Inferior parietal cortex (tissue), 1 donor: ENCODE results near the gene ZG16B.

Experiments
- DNase-seq: peaks from one replicate; pipeline ENCODE4 v3.0.0-alpha.2; 2016; ENCODE audit errors: extremely low spot score

Gene ZG16B

GRCh38 chr16:2829501-2830354 lies at the start of gene ZG16B:
TSS of gene ZG16B (plus strand) at chr16:2830303. CDS start at chr16:2830442, 139 bp downstream.
- DNase-seq, result no peak

GRCh38 chr16:2782583-2783351 lies 47.3 kb upstream of the ZG16B start:
- no peak for DNase-seq

DNA sequence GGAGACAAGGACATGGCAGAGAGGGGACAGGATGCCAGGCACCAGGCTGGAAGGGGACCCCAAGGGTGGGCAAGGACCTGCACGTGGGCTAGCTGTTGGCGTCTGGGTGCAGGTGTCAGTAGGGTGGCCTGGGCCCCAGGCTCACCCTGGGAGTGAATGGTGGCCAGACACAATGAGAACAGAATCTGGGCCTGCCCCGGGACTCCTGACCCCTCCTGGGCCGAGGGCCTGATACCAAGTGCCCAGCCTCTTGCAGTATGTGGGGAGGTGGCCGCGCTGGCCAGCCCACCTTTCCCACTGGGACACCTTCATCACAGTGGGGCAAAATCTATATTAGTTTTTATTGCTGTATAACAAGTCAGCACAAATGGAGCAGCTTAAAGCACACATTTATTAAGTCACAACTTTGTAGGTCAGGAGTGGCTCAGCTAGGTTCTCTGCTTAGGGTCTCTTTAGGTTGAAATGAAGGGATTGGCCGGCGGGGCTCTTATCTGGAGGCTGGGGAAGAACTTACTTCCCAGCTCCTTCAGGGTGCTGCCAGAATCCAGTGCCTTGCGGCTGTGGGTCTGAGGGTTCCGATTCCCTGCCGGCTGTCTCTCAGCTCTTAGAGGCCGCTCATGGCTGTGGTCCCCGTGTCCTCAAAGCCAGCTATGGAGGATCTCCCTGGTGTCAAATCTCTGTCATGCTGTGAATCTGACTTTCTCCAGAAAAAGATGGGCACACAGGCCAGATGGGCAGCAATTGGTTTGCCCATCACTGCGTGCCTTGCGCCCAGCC lies 46.3 kb upstream of the ZG16B start:
- no peak for DNase-seq

DNA sequence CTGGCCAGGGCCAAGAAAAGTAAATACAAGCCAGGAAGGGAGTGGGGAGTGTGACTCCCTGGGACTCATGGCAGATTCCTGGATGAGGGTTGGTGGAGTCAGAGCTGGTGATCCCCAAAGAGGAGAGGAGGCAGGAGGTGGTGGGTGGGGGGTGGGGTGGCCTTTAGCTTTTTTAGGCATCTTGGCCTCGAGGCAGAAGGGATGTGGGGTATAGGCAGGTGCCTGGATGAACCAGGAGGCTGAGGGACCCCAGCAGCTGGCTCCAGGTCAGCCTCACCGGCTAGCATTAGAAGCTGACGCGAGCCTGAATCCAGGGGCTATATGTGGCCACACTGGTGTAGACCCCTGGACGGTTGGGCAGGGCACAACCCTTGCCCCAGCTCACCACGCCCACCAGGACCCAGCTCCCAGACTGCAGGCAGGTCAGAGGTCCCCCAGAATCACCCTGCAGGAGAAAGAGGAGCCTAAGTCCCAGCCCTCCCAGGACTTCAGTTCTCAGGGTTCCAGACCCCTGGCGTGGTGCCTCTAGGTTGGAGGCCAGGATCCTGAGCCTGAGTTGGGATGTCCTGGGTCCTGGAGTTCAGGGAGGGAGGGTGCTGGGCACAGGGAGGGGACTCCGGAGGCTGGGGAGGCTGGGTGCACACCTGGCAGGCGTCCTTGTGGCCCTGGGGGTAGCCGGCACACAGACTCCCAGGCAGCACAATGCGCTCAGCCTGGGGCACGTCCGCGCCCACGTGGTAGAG lies 45.6 kb upstream of the ZG16B start:
- no peak for DNase-seq

DNA sequence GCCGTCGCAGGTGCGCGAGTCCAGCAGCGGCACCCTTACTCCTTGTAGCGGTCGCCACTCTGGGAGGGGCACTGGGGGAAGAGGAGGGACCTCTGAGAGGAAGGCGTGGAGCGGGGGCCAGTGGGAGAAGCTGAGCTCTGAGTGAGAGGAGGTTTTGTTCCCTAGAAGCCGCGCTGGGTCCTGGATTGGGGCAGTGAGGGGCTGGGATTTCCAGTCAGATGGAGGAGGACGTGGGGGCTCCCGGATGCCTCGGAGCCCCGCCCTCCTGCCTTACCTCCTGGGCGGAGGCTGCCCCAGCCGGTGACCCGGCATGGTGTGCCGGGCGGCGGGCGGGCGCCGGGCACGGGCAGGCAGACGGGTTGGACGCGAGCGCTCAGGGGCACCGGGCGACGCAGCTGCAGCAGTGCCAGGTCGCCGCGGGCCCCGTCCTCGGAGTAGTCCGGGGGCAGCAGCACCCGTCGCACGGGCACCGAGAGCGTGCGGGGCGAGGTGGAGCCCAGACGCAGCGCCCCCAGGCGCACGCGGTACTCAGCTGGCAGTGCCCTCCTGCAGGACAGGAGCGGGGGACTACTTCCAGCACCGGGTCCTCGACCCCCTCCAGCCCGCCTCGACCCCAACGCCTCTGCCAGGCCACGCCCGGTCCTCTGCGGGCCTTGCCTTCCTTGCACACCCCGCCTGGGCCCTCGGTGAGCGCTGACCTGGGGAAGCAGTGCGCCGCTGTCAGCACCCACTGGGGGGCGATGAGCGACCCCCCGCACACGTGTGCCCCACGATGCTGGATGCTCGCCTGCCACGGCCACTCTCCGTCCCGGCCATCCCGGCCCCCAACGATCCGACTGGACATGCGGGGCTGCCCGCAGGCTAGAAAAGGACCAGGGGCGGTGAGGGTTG lies 44.8 kb upstream of the ZG16B start:
- no peak for DNase-seq

GRCh38 chr16:2786061-2786825 lies 43.9 kb upstream of the ZG16B start:
- no peak for DNase-seq

- no peak for DNase-seq
Observed at GRCh38 chr16:2786826-2787151, 43.3 kb upstream of the ZG16B start.

GRCh38 chr16:2787406-2787805 lies 42.7 kb upstream of the ZG16B start, which contains the start of gene PRSS33:
TSS of gene PRSS33 (minus strand) at chr16:2787560. CDS start at chr16:2786547, 1,013 bp downstream.
- no peak for DNase-seq

DNA sequence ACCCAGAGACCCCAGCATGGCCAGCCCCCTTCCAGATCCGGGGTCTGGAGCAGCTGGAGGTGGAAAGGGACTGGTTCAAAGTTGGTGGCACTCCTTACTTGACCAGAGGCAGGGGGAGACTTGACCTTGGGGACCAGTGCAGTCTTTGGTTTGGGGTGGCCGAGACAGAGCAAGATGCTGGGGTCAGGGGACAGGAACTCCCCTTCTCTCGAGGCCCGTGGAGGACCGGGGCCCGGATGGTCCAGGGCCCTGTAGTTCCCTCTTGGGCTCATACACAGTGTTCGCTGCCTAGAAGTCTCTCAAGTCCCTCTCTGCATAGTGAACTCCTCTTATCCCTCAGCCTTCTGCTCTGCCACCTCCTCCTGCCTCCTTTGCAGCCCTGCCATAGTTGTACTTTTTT lies 42.1 kb upstream of the ZG16B start:
- no peak for DNase-seq

DNA sequence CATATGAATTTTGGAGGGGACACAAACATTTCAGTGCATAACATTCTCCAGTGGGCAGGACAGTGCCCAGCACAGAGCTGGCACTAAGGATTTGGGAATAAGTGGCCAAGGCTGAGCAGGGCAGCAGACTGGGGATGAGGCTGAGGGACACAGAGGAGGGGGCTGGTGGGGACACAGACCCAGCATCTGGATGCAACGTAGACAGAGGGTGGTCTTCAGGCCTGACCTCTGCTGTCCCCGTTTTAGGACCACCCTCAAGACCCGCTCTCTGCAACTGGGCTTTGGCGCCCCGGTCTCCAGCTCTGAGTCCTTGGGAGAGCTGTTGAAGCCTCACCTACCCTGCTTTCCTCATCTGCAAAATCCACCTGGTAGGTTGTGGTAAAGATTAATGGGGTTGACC lies 39.5 kb upstream of the ZG16B start:
- no peak for DNase-seq

- no peak for DNase-seq
Observed at GRCh38 chr16:2791174-2791573, 38.9 kb upstream of the ZG16B start.

- no peak for DNase-seq
Observed at GRCh38 chr16:2792940-2793339, 37.2 kb upstream of the ZG16B start.

- DNase-seq, result no peak
Observed at GRCh38 chr16:2795395-2796143, 34.5 kb upstream of the ZG16B start.

DNA sequence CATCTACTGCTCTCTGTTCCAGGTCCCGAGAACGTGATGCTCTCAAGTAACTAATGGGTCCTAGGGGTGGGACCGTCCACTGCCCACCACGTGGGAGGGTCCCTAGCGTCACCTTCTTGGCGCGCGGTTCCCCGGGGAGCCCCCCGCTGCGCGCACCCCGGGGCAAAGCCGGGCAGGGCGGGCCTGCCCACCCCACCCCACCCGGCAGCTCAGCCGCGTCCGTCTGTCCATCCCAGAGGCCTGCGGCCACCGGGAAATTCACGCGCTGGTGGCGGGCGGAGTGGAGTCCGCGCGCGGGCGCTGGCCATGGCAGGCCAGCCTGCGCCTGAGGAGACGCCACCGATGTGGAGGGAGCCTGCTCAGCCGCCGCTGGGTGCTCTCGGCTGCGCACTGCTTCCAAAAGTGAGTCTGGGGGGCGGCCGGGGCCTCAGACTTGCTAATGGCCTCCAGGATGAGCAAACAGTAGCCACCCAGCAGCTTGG lies 31.3 kb upstream of the ZG16B start:
- no peak for DNase-seq

DNA sequence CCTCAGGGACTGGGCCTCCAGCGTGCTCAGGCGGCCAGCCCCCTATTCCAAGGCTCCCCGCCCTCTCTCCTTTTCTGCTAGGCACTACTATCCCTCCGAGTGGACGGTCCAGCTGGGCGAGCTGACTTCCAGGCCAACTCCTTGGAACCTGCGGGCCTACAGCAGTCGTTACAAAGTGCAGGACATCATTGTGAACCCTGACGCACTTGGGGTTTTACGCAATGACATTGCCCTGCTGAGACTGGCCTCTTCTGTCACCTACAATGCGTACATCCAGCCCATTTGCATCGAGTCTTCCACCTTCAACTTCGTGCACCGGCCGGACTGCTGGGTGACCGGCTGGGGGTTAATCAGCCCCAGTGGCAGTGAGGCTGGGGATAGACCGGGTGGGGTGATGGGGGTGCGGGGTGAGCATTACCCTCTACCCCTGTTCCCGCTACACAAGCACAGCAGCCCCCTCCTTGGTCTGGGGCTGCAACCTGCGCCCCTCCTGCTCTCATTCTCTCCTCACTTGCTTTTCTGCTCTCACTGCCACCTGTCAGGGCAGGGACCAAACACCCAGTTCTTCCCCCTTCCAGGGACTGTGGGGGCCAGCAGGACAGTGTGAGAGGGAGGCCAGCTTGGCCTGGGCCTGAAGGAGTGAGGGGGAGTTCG lies 30.8 kb upstream of the ZG16B start:
- no peak for DNase-seq

DNA sequence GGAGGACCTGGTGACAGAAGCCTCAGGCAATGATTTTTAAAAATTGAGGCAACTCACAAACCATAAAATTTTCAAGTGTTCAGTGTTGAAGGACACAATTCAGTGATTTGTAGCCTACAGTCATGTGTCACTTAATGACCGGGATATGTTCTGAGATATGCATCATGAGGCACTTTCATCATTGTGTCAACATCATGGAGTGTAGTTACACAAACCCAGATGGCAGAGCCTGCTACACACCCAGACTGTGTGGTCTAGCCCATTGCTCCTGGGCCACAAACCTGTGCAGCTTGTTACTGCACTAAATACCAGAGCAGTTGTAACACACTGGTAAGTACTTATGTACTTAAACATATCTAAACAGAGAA lies 30.3 kb upstream of the ZG16B start:
- no peak for DNase-seq

DNA sequence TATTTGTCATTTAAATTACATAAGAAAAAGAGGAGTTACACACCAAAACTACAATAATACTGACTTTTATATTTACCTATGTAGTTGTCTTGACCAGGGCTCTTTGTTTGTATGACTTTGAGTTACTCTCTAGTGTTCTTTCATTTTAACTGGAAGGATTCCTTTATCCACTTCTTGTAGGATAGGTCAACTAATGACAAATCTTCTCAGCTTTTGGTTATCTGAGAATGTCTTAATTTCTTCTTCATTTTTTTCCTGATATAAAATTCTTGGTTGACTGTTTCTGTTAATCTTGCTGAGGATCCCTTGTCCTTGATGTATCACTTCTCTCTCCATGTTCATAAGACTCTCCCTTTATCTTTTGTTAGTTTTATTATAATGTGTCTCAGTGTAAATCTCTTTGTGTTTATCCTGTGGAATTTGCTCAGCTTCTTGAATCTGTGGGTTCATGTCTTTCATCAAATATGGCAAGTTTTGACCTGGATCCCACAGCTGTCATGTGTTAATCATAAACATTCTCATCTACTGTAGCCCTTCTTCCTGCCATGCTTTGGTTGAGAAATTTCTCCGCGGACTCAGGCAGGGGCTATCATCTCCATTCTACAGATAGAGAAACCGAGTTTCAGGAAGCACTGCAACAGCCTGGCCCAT lies 26.4 kb upstream of the ZG16B start:
- no peak for DNase-seq

GRCh38 chr16:2804728-2805127 lies 25.4 kb upstream of the ZG16B start:
- no peak for DNase-seq
